SK-N-SH (cell line): Measurements from ENCODE around the gene MYO7A.

Experiments
- CTCF ChIP-seq: fragments of 200-600 bp; sonication (generic); IDR thresholded peaks from 2 replicates; pipeline ENCODE4 v1.6.1; 2017; ENCODE audit warnings: antibody characterized with exemption, mild to moderate bottlenecking, moderate library complexity
- RCOR1 ChIP-seq: fragments of 150-350 bp; IDR thresholded peaks from 2 replicates; pipeline ENCODE4 v1.6.1; 2017; ENCODE audit warnings: antibody characterized with exemption, low read length

- TF ChIP-seq RCOR1 (no peak), CTCF (no peak)
Observed at GRCh38 chr11:77163271-77163670, 35.2 kb downstream of the MYO7A start.
